Measurements from ENCODE around the gene GTF3A.

- no peak for TF ChIP-seq POLR2A (IDR thresholded peaks at IDR 0.05; ENCODE audit: low read depth, low read length)
- peak; percentile 56; the same call in 1 of the 2 replicates for TF ChIP-seq TAF1 (IDR thresholded peaks at IDR 0.05; ENCODE audit: low read depth, low read length)
- TF ChIP-seq POLR2AphosphoS5 (IDR thresholded peaks at IDR 0.05; ENCODE audit: low read depth, low read length): no peak
- no peak for TF ChIP-seq PAX5 (IDR thresholded peaks at IDR 0.05; ENCODE audit: insufficient read depth, low read length, severe bottlenecking)
These were observed 31.0 kb downstream of the GTF3A start for GRCh38 chr13:27455331-27455855.
